ENCODE data around the gene FAM193B. TPM values are rescaled to one million over a fixed set of nuclear protein-coding genes. Genes with fewer than 3 reads are reported as not detected.
A peak's percentile ranks its signal among the peaks of the same experiment; 100 is the strongest.
"Not testable (repeated sequence)": the region's sequence is repeated elsewhere in the genome, so short reads cannot be mapped to it uniquely, and the experiment has no call there.

FAM193B gene
- total and polyA plus RNA-seq, 5 experiments from 2014 or later: 1.6 to 225 (median 5.5) TPM

DNA sequence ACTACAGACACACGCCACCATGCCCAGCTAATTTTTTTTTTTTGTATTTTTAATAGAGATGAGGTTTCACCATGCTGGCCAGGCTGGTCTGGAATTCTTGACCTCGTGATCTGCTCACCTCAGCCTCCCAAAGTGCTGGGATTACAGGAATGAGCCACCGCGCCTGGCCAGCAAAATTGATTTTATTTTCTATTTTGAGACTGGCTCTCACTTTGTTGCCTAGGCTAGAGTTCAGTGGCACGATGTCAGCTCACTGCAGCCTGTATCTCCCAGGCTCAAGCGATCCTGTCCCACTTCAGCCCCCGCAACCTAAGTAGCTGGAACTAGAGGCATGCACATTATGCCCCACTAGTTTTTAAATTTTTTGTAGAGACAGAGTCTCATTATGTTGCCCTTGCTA, 19.9 kb downstream of the FAM193B start:
- DNase-seq, H3K27ac Mint-ChIP-seq, ATAC-seq, H3K9me3 Mint-ChIP-seq, H3K27me3 Mint-ChIP-seq, H3K4me3 Mint-ChIP-seq: not testable (repeated sequence)
- Mint-ChIP-seq H3K4me1 (peaks cover 0 to 13% (median 3%) of the 10 kb centered on the region in 4 donors), H3K36me3 (peaks cover 0 to 71% (median 4%) of the 10 kb centered on the region in 3 donors)
- POLR2A ChIA-PET: interaction anchor here (0.6 kb wide), 1 partner anchor 149 kb away, joined by 3 read pairs; no protein-coding TSS in a partner anchor

DNA sequence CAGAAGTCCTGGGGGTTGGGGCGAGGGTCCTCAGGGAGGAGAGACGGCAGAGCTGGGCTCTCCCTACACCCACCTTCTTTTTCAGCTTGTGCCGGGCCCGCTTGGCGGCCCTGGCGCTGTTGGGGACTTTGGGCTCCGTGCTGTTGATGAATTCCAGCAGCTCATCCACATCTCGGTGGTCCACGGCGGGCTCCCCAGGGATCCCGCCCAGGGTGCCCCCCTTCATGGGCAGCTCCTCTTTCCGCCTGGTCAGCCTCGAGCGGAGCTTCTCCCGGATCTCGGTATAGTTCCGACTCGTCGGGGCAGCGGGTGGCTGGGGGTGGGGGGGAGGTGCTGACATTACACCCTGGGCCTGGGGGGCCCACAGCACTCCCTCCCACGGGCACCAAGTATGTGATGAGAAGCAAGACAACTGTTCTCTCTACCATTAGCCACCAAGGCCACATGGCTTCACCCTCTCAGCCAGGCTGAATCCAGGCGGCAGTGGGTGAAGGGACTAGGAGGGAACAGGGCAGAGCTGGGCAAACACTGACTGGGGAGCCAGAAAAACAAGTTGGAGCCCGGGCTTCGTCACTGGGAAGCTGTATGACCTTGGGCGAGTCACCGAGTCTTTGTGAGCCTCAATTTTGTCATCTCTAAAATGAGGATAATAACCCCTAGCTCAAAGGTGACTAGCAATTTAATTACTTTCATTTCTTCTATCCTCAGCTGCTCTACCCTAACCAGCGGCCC, 23.0 kb downstream of the FAM193B start:
- DNase-seq (no peak), ATAC-seq (no peak)
- Mint-ChIP-seq H3K4me3 (no peak overlapping the region), H3K36me3 (peaks cover 0 to 46% (median 4%) of the 10 kb centered on the region in 3 donors), H3K4me1 (peaks cover 0 to 8% (median 1%) of the 10 kb centered on the region in 4 donors), H3K9me3 (no peaks in the 10 kb centered on the region), H3K27ac (no peak overlapping the region), H3K27me3 (no peaks in the 10 kb centered on the region)
- POLR2A ChIA-PET: interaction anchor here (0.7 kb wide), 1 partner anchor 97 kb away, joined by 6 read pairs; no protein-coding TSS in a partner anchor

DNA sequence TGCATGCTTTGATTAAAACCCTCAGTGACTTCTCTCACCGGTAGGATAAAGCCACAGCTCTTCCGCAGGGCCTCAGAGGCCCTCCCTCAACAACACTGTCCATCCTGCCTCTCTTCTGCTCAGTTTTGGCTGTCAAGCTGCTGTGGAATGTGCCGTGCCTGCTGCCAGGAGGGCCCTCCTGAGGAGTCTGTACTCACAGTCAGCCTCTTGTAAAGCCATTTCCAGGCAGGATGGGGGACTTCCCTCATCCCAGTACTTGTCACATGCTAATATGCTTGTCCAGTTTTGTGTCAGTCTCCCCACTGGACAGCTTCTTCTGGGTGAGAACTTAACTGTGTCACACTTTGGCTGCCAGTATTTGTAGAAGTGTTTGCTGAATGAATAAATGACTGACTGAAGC, 23.7 kb downstream of the FAM193B start:
- H3K4me3 Mint-ChIP-seq: no peak overlapping the region
- DNase-seq (no peak), ATAC-seq (no peak)
- peaks cover 0 to 42% (median 4%) of the 10 kb centered on the region in 3 donors for H3K36me3 Mint-ChIP-seq
- peak overlapping the region in 3 of 10 donors; percentile 46 to 90 (median 74) for H3K27ac Mint-ChIP-seq
- H3K4me1 Mint-ChIP-seq: peaks cover 0 to 9% (median 1%) of the 10 kb centered on the region in 4 donors
- H3K27me3 Mint-ChIP-seq: no peaks in the 10 kb centered on the region
- POLR2A ChIA-PET: interaction anchor here (0.7 kb wide), 1 partner anchor 96 kb away, joined by 6 read pairs; no protein-coding TSS in a partner anchor
- H3K9me3 Mint-ChIP-seq: no peaks in the 10 kb centered on the region

DNA sequence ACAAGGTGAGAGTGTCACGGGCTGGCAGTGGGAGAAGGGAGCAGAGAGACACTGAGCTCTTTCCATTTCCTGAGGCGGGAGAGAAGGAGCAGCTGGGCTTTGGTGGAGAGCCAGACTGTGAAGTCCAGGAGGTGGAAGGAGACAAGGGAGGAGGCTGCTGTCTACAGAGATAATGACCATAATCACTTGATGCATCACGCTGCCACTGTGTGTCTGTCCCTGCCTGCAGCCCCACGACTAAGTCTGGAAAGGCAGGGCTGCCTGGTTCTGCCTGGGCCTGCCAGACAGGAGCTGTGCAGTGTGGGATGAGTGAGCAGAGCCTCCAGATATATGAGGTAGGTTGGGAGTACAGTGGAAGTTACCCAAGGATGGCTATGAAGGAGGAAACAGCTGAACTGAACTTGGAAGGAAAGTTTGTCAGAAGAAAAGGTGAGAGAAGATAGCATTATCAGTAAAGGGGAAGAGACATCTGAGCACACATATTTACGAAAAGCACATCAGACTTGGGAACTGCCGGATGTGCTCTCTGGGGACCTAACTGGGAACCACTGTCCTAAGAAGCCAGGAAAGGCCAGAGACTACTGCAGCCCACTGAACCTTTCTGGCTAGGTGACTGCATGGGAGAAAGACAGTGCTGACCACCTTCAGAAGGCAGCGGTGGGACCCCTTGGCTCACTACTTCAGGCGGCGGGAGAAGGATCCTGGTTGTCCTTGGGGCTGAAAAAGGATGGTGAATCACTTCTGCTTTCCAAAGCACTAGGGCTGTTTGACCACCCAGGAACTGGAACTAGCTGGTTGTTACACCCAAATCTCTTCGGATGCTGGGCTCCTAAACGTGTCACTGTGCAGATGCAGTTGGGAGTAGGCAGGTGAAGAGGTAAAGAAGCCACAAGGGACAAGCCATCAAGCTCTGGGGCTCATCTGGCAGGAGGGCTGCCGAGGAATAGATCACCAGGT, 24.8 kb downstream of the FAM193B start:
- H3K27ac Mint-ChIP-seq: peak overlapping the region in 2 of 10 donors; percentile 38 to 89
- H3K4me3 Mint-ChIP-seq: no peak overlapping the region
- POLR2A ChIA-PET: interaction anchor here (0.6 kb wide), 1 partner anchor 563 kb away, joined by 5 read pairs; no protein-coding TSS in a partner anchor
- ATAC-seq (no peak), DNase-seq (no peak)
- H3K36me3 Mint-ChIP-seq: peaks cover 0 to 38% (median 4%) of the 10 kb centered on the region in 3 donors
- no peaks in the 10 kb centered on the region for H3K9me3 Mint-ChIP-seq
- no peaks in the 10 kb centered on the region for H3K27me3 Mint-ChIP-seq
- peaks cover 0 to 11% (median 1%) of the 10 kb centered on the region in 4 donors for H3K4me1 Mint-ChIP-seq

DNA sequence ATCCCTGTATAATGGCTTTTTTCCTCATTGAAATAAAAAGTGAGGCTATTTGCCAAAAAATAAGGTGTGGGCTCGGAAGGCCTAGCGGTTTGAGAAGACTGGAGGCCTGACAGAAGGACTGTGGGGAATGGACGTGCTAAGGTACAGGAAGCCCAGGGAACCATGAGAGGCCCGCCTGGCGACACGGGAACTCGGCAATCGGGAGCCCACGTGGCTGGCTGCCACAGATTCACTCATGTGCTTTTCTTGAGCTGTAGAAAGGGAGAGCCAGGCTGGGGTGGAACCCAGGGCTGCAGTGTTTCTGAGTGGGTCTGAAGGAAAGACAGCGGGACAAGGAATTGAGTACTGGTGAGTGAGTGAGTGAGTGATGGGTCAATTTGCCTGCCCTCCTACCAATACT, 25.7 kb downstream of the FAM193B start:
- Mint-ChIP-seq H3K27me3 (no peaks in the 10 kb centered on the region), H3K36me3 (peaks cover 0 to 37% (median 4%) of the 10 kb centered on the region in 3 donors), H3K9me3 (no peaks in the 10 kb centered on the region), H3K27ac (no peak overlapping the region), H3K4me3 (no peak overlapping the region), H3K4me1 (peaks cover 0 to 8% (median 0%) of the 10 kb centered on the region in 4 donors)
- POLR2A ChIA-PET: no interaction called here
- ATAC-seq: no peak
- no peak for DNase-seq

DNA sequence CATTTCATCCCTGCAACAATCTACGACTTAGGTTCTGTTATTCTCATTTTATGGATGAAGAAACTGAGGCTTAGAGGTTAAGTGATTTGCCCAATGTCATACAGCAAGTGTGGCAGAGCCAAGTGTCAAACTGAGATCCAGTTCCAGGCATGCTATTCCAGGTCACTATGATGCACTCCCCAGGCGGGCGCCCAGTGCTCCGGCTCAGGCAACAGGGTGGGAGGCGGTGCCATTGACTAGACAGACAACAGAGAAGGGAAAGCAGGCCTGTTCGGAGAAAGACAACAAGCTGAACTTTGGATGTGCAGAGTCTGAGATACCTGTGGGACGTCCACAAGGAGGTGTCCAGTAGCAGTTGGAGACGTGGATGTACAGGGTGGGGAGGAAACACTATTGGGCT, 26.8 kb downstream of the FAM193B start:
- Mint-ChIP-seq H3K27me3 (no peaks in the 10 kb centered on the region), H3K36me3 (peaks cover 0 to 30% (median 4%) of the 10 kb centered on the region in 3 donors), H3K4me1 (peaks cover 0 to 8% (median 0%) of the 10 kb centered on the region in 4 donors), H3K9me3 (no peaks in the 10 kb centered on the region), H3K4me3 (no peak overlapping the region), H3K27ac (no peak overlapping the region)
- no peak for ATAC-seq
- POLR2A ChIA-PET: no interaction called here
- DNase-seq: no peak

DNA sequence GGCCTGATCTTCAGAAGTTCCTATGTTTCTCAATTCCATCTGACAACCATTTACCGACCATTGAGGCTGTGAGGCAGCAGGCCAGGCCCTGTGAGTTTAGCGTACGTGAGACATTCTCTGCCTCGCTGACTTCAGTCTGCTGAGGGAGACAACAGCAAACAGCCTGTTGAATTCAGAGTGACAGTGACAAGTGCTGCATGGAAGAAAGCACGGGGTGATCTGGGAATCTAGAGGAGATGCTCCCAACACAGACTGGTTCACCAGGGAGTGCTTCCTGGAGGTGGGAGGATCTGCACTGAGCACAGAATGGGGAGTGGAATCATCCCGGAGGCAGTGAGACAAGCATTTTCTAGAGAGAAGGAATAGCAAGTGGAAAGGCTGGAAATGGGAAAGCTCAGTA, 27.6 kb downstream of the FAM193B start:
- DNase-seq: no peak
- no peak overlapping the region for H3K4me3 Mint-ChIP-seq
- no peak for ATAC-seq
- no peaks in the 10 kb centered on the region for H3K27me3 Mint-ChIP-seq
- no peak overlapping the region for H3K27ac Mint-ChIP-seq
- no peaks in the 10 kb centered on the region for H3K9me3 Mint-ChIP-seq
- peaks cover 0 to 24% (median under 1%) of the 10 kb centered on the region in 3 donors for H3K36me3 Mint-ChIP-seq
- POLR2A ChIA-PET: no interaction called here
- peaks cover 1 to 6% (median 2%) of the 10 kb centered on the region in 4 donors for H3K4me1 Mint-ChIP-seq

DNA sequence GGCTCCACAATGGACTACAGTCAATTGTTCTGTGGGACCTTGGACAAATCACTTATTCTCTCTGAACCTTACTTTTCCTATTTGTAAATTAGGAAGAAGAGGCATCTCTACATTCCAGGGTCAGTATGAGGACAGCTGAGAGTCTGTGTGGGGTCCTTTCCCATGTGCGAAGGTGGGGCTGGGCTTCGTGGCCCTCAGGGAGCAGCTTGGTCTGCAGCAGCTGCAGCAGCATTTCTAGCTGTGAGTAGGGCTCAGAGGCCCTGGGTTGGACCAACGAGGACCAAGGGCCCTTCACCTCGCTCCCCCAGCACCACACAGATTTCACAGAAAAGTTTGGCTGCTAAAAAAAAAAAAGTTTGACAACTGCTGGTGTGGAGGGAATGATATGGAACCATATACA, 28.2 kb downstream of the FAM193B start:
- POLR2A ChIA-PET: no interaction called here
- ATAC-seq: no peak
- Mint-ChIP-seq H3K4me3 (no peak overlapping the region), H3K27me3 (no peaks in the 10 kb centered on the region), H3K9me3 (no peaks in the 10 kb centered on the region), H3K36me3 (peaks cover 0 to 29% (median 0%) of the 10 kb centered on the region in 3 donors), H3K27ac (no peak overlapping the region), H3K4me1 (peaks cover 7 to 12% (median 8%) of the 10 kb centered on the region in 4 donors)
- DNase-seq: no peak

DNA sequence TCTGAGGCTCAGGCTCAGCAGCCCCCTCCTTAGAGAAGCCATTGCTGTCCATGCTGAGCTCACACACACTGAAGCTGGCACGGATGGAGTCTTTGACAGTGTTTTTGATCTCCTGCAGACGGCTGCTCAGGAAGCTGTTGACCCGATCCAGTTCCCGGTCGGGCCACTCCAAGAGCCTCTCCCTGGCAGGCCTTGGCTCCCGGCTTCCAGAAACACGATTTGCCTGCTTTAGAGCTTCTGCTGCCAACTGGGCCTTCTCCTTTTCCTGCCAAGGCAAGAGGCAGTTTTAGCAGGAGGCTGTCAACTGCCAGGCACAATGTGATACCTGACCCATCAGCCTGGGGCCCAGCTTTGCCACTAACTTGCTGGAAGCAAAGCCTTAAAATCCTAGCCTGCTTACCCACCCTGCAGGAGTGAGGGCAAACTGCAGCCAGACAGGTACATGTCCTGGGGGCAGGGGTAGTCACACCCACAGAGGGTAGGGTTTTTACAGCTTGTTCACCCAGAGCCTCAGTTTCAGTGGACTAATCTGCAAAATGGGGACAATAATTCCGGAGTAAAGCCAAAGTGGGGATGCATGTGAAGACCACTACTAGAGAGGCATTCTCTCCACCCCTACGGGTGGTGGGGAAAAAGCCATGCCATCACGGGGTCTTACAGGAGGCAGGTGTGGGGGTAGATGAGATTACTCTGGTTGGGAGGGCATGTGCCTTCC, 29.3 kb downstream of the FAM193B start:
- peaks cover 0 to 22% (median 0%) of the 10 kb centered on the region in 3 donors for H3K36me3 Mint-ChIP-seq
- DNase-seq (no peak), ATAC-seq (no peak)
- no peaks in the 10 kb centered on the region for H3K27me3 Mint-ChIP-seq
- POLR2A ChIA-PET: interaction anchor here (1.0 to 1.2 kb wide), 3 partner anchors 9 to 26 kb away, joined by 3 to 4 read pairs (median 4); partner anchors contain the start of gene DDX41
- H3K9me3 Mint-ChIP-seq: no peaks in the 10 kb centered on the region
- H3K4me3 Mint-ChIP-seq: no peak overlapping the region
- H3K27ac Mint-ChIP-seq: peak overlapping the region in 3 of 10 donors; percentile 19 to 53 (median 36)
- H3K4me1 Mint-ChIP-seq: peaks cover 17 to 18% (median 18%) of the 10 kb centered on the region in 4 donors

DNA sequence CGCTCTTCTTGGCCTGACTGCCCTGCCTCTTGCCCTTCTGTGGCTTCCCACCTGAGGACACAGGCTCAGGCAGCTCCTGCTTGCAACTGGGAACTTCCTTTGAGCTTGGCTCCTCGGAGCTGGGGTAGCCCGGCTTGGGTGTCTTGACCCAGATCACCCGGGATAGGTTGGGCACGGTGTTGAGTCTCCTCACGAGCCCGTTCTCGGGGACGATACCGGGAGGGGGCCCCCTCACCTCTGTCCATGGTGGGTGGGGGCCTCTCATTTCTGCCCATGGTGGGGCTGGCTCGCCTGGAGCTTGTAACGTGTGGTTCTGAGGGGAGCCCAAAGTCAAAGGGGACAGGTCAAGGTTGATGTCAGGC, 29.8 kb downstream of the FAM193B start:
- H3K36me3 Mint-ChIP-seq: peaks cover 0 to 25% (median 0%) of the 10 kb centered on the region in 3 donors
- no peak overlapping the region for H3K27ac Mint-ChIP-seq
- no peaks in the 10 kb centered on the region for H3K27me3 Mint-ChIP-seq
- POLR2A ChIA-PET: interaction anchor here (1.2 kb wide), 2 partner anchors 8 to 14 kb away, joined by 4 read pairs; partner anchors contain the start of gene DDX41
- peaks cover 17 to 24% (median 23%) of the 10 kb centered on the region in 4 donors for H3K4me1 Mint-ChIP-seq
- H3K4me3 Mint-ChIP-seq: no peak overlapping the region
- ATAC-seq: no peak
- no peaks in the 10 kb centered on the region for H3K9me3 Mint-ChIP-seq
- DNase-seq: peak in 1 of 10 donors; percentile 60

DNA sequence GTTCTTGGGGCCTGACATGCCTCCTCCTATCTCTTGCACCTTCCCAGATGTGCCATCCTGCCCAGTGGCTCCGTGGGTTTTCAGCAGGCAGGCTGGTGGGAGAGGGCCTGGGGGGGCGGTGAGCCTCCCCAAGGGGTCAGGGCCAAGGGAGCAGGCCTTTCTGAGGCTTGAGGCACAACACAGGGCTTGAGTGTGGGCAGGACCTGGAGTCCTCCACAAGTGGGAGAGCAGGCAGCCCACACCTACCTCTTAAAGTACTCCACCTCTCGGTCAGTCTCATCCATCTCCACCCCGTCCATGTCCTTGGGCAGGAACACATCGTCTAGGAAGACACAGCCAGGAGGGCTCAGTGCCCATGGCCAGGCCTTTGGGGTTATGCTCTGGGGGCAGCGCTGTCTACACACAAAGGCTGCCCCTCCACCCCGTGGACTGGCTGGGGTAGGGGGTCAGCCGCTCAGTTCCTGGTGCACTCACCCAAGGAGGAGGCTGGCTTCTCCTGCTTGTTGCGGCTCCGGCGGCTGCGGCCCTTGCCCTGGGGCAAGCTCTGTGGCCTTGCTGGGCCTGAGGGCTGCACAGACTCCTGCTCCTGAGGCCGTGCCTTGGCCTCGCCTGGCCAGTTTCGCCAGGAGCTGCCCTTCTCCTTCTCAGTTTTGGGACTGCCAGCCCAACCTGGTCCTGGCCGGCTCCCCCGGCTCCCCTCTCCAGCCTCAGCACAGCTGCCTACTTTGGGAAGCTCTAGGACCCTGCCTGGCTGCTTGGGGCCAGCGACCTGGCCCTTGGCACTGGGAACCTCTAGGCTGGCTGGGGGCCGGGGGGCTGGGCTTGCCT, 30.4 kb downstream of the FAM193B start:
- POLR2A ChIA-PET: interaction anchor here (1.2 kb wide), 2 partner anchors 7 to 14 kb away, joined by 4 read pairs; partner anchors contain the start of gene DDX41
- no peaks in the 10 kb centered on the region for H3K9me3 Mint-ChIP-seq
- DNase-seq: no peak
- H3K27me3 Mint-ChIP-seq: no peaks in the 10 kb centered on the region
- peaks cover 15 to 29% (median 28%) of the 10 kb centered on the region in 4 donors for H3K4me1 Mint-ChIP-seq
- H3K4me3 Mint-ChIP-seq: no peak overlapping the region
- peak overlapping the region in 1 of 10 donors; percentile 46 for H3K27ac Mint-ChIP-seq
- peaks cover 0 to 21% (median 0%) of the 10 kb centered on the region in 3 donors for H3K36me3 Mint-ChIP-seq
- no peak for ATAC-seq

All from naive thymus-derived CD8-positive, alpha-beta T cell (primary cell).